CD4-positive, alpha-beta T cell treated with Interleukin-10 for 1 hour (primary cell): ENCODE data around the gene TLE1.

Experiments
- DNase-seq: peaks from one replicate; pipeline ENCODE4 v3.0.0-alpha.2; 2020

Gene TLE1

GRCh38 chr9:81542118-81542889, 147.0 kb downstream of the TLE1 start:
- no peak for DNase-seq

- no peak for DNase-seq
Observed at GRCh38 chr9:81540142-81540710, 149.1 kb downstream of the TLE1 start.

- DNase-seq = no peak
Observed at GRCh38 chr9:81539317-81539716, 150.0 kb downstream of the TLE1 start.

GRCh38 chr9:81538890-81539289, 150.5 kb downstream of the TLE1 start:
- no peak for DNase-seq

- no peak for DNase-seq
Observed at GRCh38 chr9:81537964-81538363, 151.4 kb downstream of the TLE1 start.

GRCh38 chr9:81536242-81537025, 152.9 kb downstream of the TLE1 start:
- DNase-seq = no peak

GRCh38 chr9:81535542-81536241, 153.7 kb downstream of the TLE1 start:
- DNase-seq = no peak

GRCh38 chr9:81534138-81534875, 155.0 kb downstream of the TLE1 start:
- DNase-seq = no peak
